Immature natural killer cell (primary cell): ENCODE measurements around the gene EXD2. TPM values are rescaled to one million over a fixed set of nuclear protein-coding genes. Genes with fewer than 3 reads are reported as not detected.
"Not testable (repeated sequence)": the region's sequence is repeated elsewhere in the genome, so short reads cannot be mapped to it uniquely, and the experiment has no call there.

ENCODE experiments used
- DNase-seq, 3 donors: peaks; one replicate each; pipeline ENCODE4 v3.0.0; 2022; ENCODE audit warnings: mixed read lengths in 1 of 3
- H3K27ac Mint-ChIP-seq, 6 donors: one replicate each; pipeline ENCODE4 v1.8.0; 2020; ENCODE audit warnings: mixed read lengths in 6 of 6, mild to moderate bottlenecking in 5 of 6, inconsistent platforms in 4 of 6, moderate library complexity in 3 of 6
- H3K27me3 Mint-ChIP-seq, 3 donors: one replicate each; pipeline ENCODE4 v1.8.0; 2020 to 2021; ENCODE audit warnings: low read depth in 3 of 3, mild to moderate bottlenecking in 3 of 3, mixed read lengths in 3 of 3, moderate library complexity in 3 of 3, inconsistent platforms in 1 of 3
- H3K36me3 Mint-ChIP-seq, 3 donors: one replicate each; pipeline ENCODE4 v1.8.0; 2020; ENCODE audit warnings: mixed read lengths in 3 of 3, inconsistent platforms in 2 of 3, mild to moderate bottlenecking in 2 of 3
- H3K4me1 Mint-ChIP-seq, 2 donors: one replicate each; pipeline ENCODE4 v1.8.0; 2020; ENCODE audit warnings: inconsistent platforms in 2 of 2, mild to moderate bottlenecking in 2 of 2, mixed read lengths in 2 of 2, moderate library complexity in 1 of 2
- H3K4me3 Mint-ChIP-seq, 5 donors: one replicate each; pipeline ENCODE4 v1.8.0; 2020; ENCODE audit warnings: mild to moderate bottlenecking in 5 of 5, mixed read lengths in 5 of 5, inconsistent platforms in 3 of 5, moderate library complexity in 3 of 5
- H3K9me3 Mint-ChIP-seq, 6 donors: one replicate each; pipeline ENCODE4 v1.8.0; 2020; ENCODE audit warnings: mild to moderate bottlenecking in 6 of 6, mixed read lengths in 6 of 6, inconsistent platforms in 4 of 6, moderate library complexity in 3 of 6
- polyA plus RNA-seq, 3 donors: library from polyadenylated mRNA; unstranded; fragments of 300-500 nt; fragmentation: Illumina TruSeq; gene quantifications; one replicate each; pipeline ENCODE4 v1.2.3, GENCODE V29; 2021

Gene EXD2
- polyA plus RNA-seq, 3 donors from 2014 or later = 2.2 to 4.8 (median 3.5) TPM

DNA sequence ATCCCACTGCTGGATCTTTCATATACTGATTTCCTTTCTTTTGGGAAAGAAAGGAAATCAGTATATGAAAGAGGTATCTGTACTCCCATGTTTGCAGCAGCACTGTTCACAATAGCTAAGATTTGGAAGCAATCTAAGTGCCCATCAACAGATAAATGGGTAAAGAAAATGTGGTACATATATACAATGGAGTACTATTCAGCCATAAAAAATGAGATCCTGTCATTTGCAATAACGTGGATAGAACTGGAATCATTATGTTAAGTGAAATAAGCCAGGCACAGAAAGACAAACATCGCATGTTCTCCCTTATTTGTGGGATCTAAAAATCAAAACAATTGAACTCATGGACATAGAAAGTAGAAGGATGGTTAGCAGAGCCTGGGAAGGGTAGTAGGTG, 25.5 kb upstream of the EXD2 start:
- H3K4me3 Mint-ChIP-seq, H3K4me1 Mint-ChIP-seq, DNase-seq, H3K27ac Mint-ChIP-seq: not testable (repeated sequence)
- Mint-ChIP-seq H3K9me3 (peaks cover 5 to 30% (median 18%) of the 10 kb centered on the region in 6 donors), H3K27me3 (peaks cover 2 to 19% (median 8%) of the 10 kb centered on the region in 3 donors), H3K36me3 (peaks cover 5 to 17% (median 10%) of the 10 kb centered on the region in 3 donors)

DNA sequence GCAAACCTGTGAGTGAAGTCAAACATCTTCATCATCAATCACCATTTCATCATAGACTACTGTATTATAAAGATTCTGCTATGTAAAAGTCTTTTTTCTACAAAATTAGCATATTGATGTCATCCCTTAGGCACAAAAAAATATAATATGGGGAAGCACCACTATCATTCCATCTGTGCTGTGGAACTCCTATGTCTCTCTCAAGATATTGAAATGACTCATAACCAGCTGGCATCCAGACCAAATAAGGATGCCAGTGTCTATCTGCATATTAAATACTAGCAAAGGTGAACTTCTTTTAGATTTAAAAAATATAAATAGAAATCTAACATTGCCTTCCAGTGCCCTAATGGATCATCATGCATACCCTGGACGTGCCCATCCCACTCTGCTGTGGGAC, 20.5 kb upstream of the EXD2 start:
- peaks cover 0 to 3% (median 0%) of the 10 kb centered on the region in 3 donors for H3K36me3 Mint-ChIP-seq
- peaks cover 2 to 7% (median 6%) of the 10 kb centered on the region in 3 donors for H3K27me3 Mint-ChIP-seq
- no peak overlapping the region for H3K27ac Mint-ChIP-seq
- no peak for DNase-seq
- no peaks in the 10 kb centered on the region for H3K9me3 Mint-ChIP-seq
- H3K4me1 Mint-ChIP-seq = no peaks in the 10 kb centered on the region
- no peak overlapping the region for H3K4me3 Mint-ChIP-seq

DNA sequence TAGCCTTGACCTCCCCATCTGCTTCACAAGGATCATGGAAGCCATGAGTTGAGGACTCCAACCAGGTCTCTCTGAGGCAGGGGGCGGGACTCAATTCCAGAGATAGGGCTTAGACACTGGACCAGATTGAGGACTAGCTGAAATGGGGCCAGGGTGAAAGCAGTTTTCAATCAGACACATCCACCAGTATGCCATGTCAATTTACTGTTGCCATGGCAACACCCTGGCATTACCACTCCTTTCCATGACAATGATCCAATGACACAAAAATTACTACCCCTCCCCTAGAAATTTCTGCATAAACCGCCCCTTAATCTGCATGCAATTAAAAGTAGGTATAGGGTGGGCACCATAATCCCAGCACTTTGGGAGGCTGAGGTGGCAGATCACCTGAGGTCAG, 19.7 kb upstream of the EXD2 start:
- H3K36me3 Mint-ChIP-seq = no peaks in the 10 kb centered on the region
- H3K27me3 Mint-ChIP-seq = peaks cover 0 to 7% (median 6%) of the 10 kb centered on the region in 3 donors
- no peaks in the 10 kb centered on the region for H3K9me3 Mint-ChIP-seq
- no peaks in the 10 kb centered on the region for H3K4me1 Mint-ChIP-seq
- no peak for DNase-seq
- H3K4me3 Mint-ChIP-seq = no peak overlapping the region
- H3K27ac Mint-ChIP-seq = no peak overlapping the region

DNA sequence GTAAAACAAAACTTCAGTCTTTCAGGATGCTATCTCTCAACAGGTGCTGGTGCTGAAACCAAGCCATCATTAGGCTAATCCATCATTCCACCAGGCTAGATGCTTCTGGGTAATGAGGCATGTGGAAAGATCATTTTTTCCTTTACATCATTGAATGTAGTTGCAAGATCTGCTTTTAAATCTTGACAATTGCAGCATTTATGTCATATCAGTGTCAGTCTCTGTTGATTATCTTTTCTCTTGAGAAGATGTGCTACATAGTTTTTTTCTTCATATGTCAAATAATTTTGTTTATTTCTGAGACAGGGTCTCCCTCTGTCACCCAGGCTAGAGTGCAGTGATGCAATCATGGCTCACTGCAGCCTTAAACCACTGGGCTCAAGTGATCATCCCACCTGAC, 16.2 kb upstream of the EXD2 start:
- Mint-ChIP-seq H3K9me3 (no peaks in the 10 kb centered on the region), H3K4me1 (no peaks in the 10 kb centered on the region), H3K27ac (no peak overlapping the region), H3K36me3 (no peaks in the 10 kb centered on the region), H3K4me3 (no peak overlapping the region), H3K27me3 (peaks cover 0 to 7% (median 5%) of the 10 kb centered on the region in 3 donors)
- DNase-seq = no peak

DNA sequence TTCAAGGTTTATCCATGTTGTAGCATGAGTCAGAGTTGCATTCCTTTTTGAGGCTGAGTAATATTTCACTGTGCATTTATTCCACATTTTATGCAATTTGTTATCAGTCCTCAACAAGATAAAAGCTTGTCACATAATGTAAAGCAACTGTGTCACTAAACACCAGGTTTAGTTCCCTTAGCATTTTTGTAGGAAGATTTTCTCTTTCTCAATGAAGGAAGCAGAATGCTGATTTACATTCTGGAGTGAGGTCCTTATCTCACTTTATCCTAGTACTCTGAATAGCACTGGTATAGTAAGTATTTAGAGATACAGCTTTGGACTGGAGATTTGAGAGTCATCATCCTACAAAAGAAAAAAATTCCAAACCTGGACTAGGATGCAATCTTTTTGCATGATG, 9.8 kb upstream of the EXD2 start:
- H3K36me3 Mint-ChIP-seq = no peaks in the 10 kb centered on the region
- DNase-seq = no peak
- no peak overlapping the region for H3K4me3 Mint-ChIP-seq
- no peaks in the 10 kb centered on the region for H3K4me1 Mint-ChIP-seq
- peaks cover 0 to 6% (median 1%) of the 10 kb centered on the region in 3 donors for H3K27me3 Mint-ChIP-seq
- H3K9me3 Mint-ChIP-seq = no peaks in the 10 kb centered on the region
- H3K27ac Mint-ChIP-seq = no peak overlapping the region

DNA sequence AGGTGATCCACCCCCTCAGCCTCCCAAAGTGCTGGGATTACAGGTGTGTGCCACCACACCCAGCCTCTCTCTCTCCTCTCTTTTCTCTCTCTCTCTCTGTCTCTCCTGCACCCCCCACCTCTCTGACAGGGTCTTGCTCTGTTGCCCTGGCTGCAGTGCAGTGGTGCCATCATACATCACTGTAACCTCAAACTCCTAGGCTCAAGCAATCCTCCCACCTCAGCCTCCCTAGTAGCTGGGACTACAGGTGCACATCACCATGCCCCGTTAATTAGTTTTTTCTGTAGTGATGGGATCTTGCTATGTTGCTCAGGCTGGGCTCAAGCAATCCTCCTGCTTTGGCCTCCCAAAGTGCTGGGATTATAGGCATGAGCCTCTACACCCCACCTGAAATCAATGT, 8.7 kb upstream of the EXD2 start:
- not testable (repeated sequence) for H3K36me3 Mint-ChIP-seq, H3K4me3 Mint-ChIP-seq, H3K4me1 Mint-ChIP-seq, DNase-seq, H3K9me3 Mint-ChIP-seq, H3K27me3 Mint-ChIP-seq
- H3K27ac Mint-ChIP-seq = peak overlapping the region in 1 of 6 donors; percentile 25

DNA sequence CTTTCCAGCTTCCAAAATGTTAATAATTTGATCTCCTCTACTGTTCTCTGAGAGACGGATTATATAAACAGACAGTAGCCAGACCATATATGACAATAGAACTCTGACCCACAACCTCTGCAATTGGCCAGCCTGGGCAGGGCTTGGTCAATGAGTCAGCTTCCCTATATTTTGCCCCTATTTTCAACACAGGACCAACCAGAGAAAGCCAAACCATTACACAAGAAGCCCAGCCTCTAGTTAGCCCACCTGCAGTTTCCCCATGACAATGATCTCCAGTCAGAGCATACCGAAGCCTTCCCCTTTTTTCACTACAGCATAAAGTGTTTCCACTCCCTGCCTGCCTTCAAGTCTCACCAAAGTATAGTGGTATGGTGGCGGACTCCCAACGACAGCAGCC, 7.6 kb upstream of the EXD2 start:
- no peak for DNase-seq
- H3K4me1 Mint-ChIP-seq = no peaks in the 10 kb centered on the region
- H3K9me3 Mint-ChIP-seq = no peaks in the 10 kb centered on the region
- peaks cover 0 to 9% (median 1%) of the 10 kb centered on the region in 3 donors for H3K27me3 Mint-ChIP-seq
- no peaks in the 10 kb centered on the region for H3K36me3 Mint-ChIP-seq
- no peak overlapping the region for H3K4me3 Mint-ChIP-seq
- H3K27ac Mint-ChIP-seq = no peak overlapping the region

DNA sequence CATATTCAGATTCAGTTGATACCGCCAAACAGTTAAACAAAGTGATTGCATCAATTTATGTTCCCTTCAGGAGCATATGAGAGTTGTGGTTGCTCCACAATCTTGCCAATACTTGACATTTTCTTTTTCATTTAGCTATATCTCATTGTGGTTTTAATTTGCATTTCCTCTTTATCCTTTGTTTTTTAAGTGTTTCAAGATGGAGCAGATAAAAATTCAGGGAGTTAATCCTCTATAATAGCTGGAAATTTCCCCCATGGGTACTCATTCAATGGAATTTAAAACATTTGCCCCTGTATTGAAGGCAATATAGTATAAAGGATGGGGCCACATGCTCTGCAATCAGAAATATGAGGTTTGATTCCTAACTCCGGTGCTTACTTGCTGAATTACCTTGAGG, 1.1 kb upstream of the EXD2 start:
- peaks cover 0 to 3% (median 2%) of the 10 kb centered on the region in 3 donors for H3K27me3 Mint-ChIP-seq
- no peak for DNase-seq
- H3K4me3 Mint-ChIP-seq = peak overlapping the region in 3 of 5 donors; percentile 89 to 95 (median 93)
- no peak overlapping the region for H3K27ac Mint-ChIP-seq
- H3K36me3 Mint-ChIP-seq = no peaks in the 10 kb centered on the region
- H3K4me1 Mint-ChIP-seq = peaks cover 15 to 22% of the 10 kb centered on the region in 2 donors
- H3K9me3 Mint-ChIP-seq = no peaks in the 10 kb centered on the region

DNA sequence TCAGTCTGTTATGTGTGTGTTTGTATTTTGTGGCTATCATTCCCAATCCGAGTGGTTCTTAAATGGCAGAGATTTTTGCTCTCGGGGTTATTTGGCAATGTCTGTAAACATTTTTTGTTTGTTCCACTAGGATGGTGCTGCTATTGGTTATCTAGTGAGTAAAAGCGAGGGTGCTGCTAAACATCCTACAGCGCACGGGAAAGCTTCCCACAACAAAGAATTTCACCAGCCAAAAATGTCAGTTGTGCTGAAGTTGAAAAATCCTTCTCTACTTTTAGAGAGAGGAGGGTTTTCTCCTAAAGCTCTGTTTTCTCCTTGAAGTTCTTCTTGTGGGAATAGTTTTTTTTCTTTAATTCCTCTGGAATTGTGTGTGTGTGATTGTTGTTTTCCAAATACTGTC, 2.4 kb downstream of the EXD2 start:
- Mint-ChIP-seq H3K36me3 (no peaks in the 10 kb centered on the region), H3K9me3 (no peaks in the 10 kb centered on the region), H3K4me3 (peak overlapping the region in 3 of 5 donors; percentile 54 to 90 (median 77)), H3K4me1 (peaks cover 15 to 22% of the 10 kb centered on the region in 2 donors), H3K27me3 (peaks cover 0 to 2% (median 0%) of the 10 kb centered on the region in 3 donors), H3K27ac (no peak overlapping the region)
- DNase-seq = no peak

DNA sequence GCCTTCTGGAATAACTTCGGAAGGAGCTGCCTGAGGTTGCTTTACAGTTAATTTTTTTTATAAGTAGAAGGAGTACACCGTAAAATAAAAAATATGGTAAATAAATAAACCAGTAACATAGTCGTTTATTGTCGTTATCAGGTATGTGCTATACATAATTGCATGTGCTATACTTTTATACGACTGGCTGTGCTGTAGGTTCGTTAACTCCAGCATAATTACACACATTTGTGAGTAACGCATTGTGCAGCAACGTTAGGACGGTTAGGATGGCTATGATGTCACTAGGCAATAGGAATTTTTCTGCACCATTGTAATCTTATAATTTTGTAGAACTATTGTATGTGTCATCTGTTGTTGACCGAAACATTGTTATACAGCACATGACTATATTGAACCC, 8.5 kb downstream of the EXD2 start:
- Mint-ChIP-seq H3K27ac (no peak overlapping the region), H3K4me3 (no peak overlapping the region), H3K4me1 (no peaks in the 10 kb centered on the region), H3K36me3 (no peaks in the 10 kb centered on the region), H3K27me3 (no peaks in the 10 kb centered on the region), H3K9me3 (no peaks in the 10 kb centered on the region)
- no peak for DNase-seq

DNA sequence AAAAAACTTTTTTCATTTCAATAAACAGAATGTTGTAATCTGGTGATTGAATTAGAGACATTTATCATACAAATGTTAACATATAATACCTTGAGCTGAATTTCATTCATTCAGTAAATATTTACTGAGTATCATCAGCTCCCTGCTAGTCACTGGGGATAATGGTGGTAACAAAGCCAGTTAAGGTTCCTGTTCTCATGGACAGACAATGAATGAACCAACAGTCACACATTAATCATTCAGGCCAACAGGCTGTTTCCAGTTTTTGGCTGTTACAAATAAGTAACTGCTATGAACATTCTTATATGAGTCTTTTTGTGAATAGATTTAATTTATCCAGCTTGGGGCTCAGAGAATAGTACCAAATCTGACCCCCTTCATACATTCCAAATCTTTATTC, 13.5 kb downstream of the EXD2 start:
- Mint-ChIP-seq H3K27ac (no peak overlapping the region), H3K4me3 (no peak overlapping the region), H3K9me3 (no peaks in the 10 kb centered on the region), H3K4me1 (no peaks in the 10 kb centered on the region), H3K27me3 (peaks cover 0 to 1% (median 0%) of the 10 kb centered on the region in 3 donors), H3K36me3 (peaks cover 0 to 10% (median 0%) of the 10 kb centered on the region in 3 donors)
- no peak for DNase-seq

DNA sequence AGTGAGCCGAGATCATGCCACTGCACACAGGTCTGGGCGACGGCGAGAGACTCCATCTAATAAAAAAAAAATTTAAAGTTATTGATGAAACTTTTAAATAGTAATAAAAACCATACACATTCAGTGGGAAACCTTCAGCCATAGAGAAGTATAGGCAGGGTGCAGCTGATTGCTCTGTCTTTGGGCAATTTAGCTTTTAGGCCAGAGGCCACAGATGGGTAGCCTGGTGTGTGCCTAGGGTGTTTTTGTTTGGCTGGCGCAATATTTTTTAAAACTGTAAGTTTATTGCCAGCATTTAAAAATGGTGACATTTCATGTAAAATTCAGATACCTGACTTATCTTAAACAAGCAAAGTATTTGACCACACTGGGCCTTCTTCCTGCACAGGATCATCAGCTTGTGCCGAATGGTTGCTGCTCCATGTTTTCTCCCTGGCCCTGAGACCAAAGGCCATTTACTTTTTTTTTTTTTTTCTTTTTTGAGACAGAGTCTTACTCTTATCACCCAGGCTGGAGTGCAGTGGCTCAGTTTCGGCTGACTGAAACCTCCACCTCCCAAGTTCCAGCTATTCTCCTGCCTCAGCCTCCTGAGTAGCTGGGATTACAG, 16.2 kb downstream of the EXD2 start:
- Mint-ChIP-seq H3K9me3 (no peaks in the 10 kb centered on the region), H3K36me3 (peaks cover 0 to 13% (median 5%) of the 10 kb centered on the region in 3 donors), H3K4me1 (no peaks in the 10 kb centered on the region), H3K27ac (no peak overlapping the region), H3K27me3 (peaks cover 0 to 1% (median 0%) of the 10 kb centered on the region in 3 donors), H3K4me3 (no peak overlapping the region)
- no peak for DNase-seq

DNA sequence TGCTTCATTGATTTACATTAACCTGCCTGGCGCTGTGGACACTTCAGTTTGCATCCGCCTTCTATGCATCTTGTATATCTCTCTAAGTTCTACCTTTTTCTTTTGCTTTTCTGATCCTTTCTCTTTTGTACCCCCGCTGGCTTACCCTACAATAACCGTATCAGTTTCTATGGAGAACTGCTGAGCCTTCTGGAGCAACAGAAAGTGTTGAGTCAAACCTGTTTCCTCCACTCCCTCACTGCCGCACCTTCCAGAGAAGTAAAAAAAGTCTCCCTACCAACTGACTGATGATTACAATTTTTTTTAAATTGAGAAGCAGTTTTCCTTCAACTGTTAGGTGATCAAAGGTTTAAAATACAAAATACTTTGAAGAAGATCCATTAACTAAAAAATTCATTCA, 17.4 kb downstream of the EXD2 start:
- Mint-ChIP-seq H3K9me3 (no peaks in the 10 kb centered on the region), H3K27me3 (peaks cover 0 to 1% (median 0%) of the 10 kb centered on the region in 3 donors), H3K27ac (no peak overlapping the region)

DNA sequence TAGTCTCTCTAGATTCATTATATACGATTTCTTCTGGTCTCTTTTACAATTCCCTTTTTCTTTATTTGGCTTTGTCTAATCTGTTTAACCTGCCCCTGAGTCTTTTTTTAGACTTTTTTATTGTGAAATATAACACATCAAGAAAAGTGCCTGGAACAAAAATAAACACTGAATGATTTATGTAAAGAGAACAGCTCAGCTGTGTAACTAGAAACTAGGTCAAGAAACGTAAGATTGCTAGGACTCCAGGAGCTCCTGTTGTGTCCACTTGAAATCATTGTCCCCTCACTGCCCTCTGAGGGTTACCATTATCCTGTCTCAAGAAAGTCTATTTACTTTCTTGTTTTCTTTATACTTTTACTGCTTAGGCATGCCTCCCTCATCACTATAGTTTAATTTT, 23.1 kb downstream of the EXD2 start:
- Mint-ChIP-seq H3K36me3 (peaks cover 6 to 26% (median 10%) of the 10 kb centered on the region in 3 donors), H3K4me3 (no peak overlapping the region), H3K27me3 (peaks cover 0 to 2% (median 0%) of the 10 kb centered on the region in 3 donors), H3K9me3 (no peaks in the 10 kb centered on the region), H3K4me1 (no peaks in the 10 kb centered on the region), H3K27ac (peak overlapping the region in 1 of 6 donors; percentile 25)
- no peak for DNase-seq

More for the DNA sequence above, 17.4 kb downstream of the EXD2 start:
- Mint-ChIP-seq H3K36me3 (peaks cover 0 to 14% (median 5%) of the 10 kb centered on the region in 3 donors), H3K4me1 (no peaks in the 10 kb centered on the region), H3K4me3 (no peak overlapping the region)
- no peak for DNase-seq

DNA sequence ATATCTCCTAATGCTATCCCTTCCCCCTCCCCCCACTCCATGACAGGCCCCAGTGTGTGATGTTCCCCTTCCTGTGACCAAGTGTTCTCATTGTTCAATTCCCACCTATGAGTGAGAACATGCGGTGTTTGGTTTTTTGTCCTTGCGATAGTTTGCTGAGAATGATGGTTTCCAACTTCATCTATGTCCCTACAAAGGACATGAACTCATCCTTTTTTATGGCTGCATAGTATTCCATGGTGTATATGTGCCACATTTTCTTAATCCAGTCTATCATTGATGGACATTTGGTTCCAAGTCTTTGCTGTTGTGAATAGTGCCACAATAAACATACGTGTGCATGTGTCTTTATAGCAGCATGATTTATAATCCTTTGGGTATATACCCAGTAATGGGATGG, 26.4 kb downstream of the EXD2 start:
- peaks cover 6 to 22% (median 9%) of the 10 kb centered on the region in 3 donors for H3K36me3 Mint-ChIP-seq
- H3K27me3 Mint-ChIP-seq, H3K4me1 Mint-ChIP-seq, H3K9me3 Mint-ChIP-seq, H3K27ac Mint-ChIP-seq, H3K4me3 Mint-ChIP-seq, DNase-seq: not testable (repeated sequence)
